Right lung (tissue), 5 donors: ENCODE data around the gene ARHGAP28. TPM values are rescaled to one million over a fixed set of nuclear protein-coding genes. Genes with fewer than 3 reads are reported as not detected.
"Not testable (repeated sequence)": the region's sequence is repeated elsewhere in the genome, so short reads cannot be mapped to it uniquely, and the experiment has no call there.

ENCODE experiments used
- DNase-seq, 2 donors: peaks; one replicate each; pipeline ENCODE4 v3.0.0-alpha.2; 2013
- polyA plus RNA-seq, 5 donors: library from polyadenylated mRNA; unstranded; fragments of 120-200 nt; gene quantifications; one replicate each; pipeline versions ENCODE4 v1.2.1 to v1.2.3, GENCODE V29; 2013; ENCODE audit warnings: inconsistent platforms in 1 of 5, low replicate concordance in 1 of 5; ENCODE audit not compliant: insufficient read length in 5 of 5, insufficient read depth in 1 of 5

The ARHGAP28 gene
- polyA plus RNA-seq, 5 donors, result 144 to 304 (median 225) TPM

DNA sequence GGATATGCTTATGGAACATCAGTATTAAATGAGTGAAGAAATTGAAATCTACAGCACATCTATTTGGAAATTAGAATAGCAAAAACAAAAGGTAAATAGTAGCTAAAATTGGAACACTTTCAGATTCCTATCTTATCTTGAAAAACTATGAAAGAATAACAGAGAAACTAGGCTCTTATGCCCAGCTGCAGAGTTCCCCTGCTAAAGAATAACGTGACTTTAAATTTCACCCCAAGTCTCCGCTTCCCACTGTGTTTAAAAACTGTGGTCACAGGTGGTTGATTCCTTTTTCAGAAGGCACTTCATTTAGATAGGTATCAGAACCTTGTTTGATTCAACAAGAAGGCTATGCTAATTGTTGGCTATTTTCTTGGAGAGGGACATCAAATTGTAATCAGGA lies 30.1 kb downstream of the ARHGAP28 start:
- no peak for DNase-seq

GRCh38 chr18:6763524-6763923 lies 34.0 kb downstream of the ARHGAP28 start:
- DNase-seq, result no peak

DNA sequence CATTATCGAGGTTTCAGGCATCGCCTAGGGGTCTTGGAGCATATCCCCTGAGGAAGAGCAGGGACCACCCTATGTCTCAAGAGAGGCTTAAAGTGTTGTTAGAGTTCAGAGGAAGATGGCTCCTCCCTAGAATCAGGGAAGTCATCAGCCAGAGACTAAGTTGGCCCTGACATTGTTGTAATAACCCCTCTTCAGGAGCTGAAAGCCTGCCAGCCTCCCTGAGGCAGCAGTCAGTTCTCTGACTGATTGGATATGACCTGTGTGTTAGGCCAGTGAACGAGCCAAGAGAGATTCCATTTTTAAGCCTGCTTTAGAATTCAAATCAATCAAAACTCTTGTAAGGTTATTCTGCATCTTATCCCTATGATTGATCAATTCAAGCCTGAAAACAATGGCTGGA lies 34.9 kb downstream of the ARHGAP28 start:
- DNase-seq, result no peak

- no peak for DNase-seq
Observed at GRCh38 chr18:6773777-6774176, 44.3 kb downstream of the ARHGAP28 start.

DNA sequence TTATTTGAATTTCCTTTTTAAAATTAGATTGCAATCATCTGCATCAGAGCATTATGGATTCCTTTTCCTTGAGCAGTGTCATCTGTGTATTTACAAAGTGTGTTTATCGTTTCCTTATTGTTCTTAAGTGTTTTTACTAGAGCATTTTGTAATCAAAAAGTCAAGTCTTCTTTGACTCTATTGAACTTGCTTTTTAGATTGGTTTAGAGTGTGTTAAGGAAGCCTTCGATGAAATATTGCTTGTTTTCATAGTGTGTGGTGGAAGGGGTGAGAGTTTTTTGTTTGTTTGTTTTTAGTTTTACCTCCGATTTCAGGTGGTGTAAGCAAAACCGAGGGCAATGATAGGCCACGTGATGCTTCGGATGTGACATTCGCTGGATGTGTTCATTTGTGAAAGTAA lies 45.7 kb downstream of the ARHGAP28 start:
- DNase-seq, result no peak

DNA sequence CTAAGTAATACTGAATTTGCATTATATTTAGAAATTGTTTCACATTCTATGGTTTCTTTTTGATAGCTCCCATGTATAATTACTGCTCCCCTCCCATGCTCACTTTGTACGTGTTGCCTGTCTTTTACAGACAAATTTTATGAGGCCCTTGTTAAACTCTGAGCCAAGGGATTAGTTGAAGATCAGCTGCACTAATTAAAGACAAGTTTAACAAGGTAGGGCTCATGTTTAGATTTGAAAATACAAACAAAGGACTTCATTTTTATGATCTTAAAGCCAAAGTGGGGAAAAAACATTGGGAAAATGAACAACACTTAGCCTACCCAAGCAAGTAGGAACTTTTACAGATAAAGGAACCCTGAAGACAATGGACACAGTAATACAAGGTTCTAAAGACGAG lies 46.2 kb downstream of the ARHGAP28 start:
- no peak for DNase-seq

DNA sequence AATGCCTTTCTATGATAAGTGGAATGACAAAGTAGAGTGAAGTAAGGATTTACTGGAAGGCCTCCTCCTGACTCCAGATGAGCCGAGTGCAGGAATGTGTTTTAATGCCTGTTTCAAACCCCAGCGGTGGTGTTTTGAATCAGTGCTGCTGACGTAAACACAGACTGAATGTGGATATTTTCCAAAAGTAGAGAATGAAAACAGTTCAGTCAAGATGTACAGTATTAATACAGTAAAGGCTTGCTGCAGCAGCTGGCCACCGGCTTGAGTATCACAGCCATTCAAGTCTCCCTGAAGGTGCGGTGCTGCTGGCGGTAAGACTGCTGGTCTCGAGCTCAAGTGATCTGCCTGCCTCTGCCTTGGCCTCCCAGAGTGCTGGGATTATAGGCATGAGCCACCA lies 46.7 kb downstream of the ARHGAP28 start:
- peak in 1 of 2 donors; percentile 42 for DNase-seq

- DNase-seq, result no peak
Observed at GRCh38 chr18:6777509-6777908, 48.0 kb downstream of the ARHGAP28 start.

DNA sequence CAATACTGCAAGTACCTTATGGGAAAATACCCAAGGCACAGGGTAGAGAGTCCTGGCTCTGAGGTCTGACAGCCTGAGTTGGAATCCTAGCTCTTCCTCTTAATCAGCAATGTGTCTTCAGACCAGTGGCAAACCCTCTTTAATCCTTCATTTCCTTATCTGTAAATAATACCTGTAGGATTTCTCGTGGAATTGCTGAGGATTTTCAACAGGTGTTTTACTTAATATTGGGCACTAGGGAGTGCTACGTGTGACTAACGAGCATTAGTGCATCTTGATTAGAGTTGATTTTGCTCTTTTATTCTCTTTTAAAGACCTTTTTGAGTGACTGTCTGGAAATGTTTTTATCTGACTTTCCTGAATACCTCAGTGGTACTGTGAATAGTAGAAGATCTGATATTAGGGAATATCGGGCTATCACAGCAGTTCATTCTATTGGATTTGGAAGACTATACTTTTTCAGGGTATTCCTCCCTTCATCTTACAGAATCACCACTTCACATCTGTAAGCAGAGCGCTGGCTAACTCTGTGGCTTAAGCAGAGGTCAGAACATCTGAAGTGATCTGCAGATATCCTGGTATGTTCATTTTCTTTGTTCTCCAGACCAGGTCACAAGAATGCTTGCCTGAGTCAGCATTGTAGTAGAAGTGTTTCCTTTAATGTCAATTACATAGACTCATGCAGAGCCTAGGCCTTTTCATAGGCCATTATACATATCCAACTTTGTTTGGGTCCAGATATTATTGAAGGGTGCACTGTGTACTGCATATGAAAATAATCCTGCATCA lies 49.1 kb downstream of the ARHGAP28 start:
- DNase-seq, result no peak

DNA sequence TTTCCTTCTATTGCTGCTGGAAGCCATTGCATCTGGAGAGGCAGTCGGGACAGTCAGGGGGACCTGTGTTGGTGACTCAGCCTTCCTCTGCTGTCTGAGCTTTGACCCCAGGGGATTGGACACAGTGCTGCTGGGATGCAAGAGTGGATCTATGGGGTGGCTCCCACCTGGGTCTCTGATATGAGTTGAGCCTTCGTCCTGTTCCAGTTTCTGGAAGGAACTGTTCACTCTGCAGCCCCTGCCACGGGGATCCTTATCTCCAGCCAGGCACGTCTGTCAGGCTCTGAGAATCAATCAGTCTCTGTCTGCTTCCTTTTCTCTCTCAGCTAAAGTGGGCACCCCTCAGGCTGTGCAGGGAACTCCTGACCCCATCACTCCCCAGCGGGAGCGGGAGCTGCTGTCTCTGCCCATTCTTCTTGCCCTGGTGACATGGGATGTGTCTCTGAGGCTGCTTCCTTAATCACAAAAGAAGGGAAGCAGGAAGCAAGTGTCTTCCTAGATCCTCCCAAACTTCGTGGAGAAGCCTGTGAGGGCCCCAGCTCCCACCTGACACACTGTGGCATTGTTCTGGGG lies 51.7 kb downstream of the ARHGAP28 start:
- no peak for DNase-seq

DNA sequence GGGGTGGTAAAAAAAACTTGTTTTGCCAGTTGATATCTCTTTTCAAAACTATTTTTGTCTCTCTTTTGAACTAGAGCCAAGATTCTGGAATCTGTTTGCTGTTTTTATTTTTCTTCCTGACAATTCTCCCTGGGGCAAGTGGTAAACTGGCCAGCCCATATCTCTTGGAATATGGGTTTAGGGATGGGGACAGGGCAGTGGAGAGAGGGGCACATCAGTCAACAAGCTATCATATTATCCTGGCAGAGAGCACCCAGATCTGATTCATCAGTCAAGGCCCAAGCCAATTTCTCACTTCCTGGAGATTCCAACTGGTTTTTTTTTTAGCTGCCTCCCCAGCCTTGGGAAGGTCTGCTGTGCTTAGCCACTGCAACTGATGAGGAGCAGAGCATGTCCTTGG lies 52.3 kb downstream of the ARHGAP28 start:
- no peak for DNase-seq

GRCh38 chr18:6782861-6783260 lies 53.3 kb downstream of the ARHGAP28 start:
- DNase-seq, result no peak

DNA sequence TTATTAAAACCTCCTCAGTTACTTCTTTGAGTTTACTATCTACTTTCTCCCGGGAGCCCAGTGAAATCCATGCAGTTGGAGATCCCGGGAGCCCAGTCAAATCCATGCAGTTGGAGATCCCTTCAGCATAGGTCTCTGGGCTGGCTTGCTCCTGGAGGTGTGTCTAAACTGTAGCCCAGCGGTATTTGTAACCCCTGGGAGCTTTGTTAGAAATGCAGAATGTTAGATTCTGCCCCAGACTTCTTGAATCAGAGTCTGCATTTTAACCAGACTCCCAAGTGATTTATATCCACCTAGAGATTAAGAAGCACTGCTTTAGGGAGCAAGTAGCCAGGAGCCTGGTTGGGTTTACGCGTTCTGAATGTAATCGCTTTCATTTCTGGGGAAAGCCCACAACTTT lies 54.5 kb downstream of the ARHGAP28 start:
- DNase-seq, result no peak

DNA sequence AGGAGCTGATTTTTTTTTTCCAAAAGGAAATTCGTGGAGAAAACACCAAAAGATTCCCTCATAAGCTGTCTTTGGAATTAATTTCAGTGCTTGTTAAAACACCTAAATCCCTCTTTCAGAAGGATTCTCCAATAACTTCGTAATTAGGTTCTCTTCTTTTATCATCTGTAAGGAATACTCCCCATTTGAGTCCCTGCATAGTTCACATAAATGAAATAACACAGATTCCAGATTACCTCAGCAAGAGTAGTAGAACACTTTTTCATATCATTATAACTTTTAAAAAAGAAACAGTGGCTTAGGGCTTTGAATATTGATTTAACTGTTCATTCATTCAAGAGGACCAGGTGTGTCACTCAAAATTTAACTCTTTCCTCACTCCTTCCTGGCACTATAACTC lies 55.5 kb downstream of the ARHGAP28 start:
- DNase-seq, result no peak

DNA sequence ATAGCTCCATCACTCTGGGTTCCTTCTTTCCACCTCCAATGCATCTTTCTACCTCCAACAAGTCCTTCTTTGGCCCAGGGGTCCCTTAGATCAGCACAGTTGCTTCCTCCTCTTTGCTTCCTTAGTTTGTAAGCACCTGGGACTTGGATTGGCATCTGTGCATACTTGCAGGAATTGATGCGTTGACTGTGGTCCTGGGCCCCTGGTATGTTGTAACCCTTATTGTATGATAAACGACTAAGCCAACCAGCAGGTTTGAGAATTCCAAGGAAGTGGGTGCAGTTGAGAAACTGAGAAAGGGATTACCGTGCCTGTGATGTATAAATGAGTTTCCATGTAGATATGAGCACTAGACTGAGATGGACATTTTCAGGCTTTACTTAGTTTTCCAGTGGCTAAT lies 55.9 kb downstream of the ARHGAP28 start:
- DNase-seq, result no peak

DNA sequence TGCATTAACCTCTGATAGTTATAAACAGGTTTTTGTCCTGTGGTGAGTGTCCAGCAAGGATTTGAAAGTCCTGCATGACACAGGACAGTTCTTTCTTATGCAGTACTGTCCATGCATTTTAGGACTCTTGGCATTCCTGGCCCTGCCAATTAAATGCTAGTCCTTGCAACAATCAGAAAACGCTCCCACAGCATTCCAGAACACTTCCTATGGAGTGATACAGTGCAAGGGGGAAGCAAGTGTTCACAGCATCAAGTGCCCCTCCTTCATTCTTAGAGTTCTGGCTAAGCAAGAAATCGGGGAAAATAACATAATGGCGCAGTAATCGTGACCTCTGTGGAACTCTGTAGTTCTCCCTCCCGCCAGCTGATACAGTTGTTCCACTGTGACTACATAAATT lies 62.9 kb downstream of the ARHGAP28 start:
- no peak for DNase-seq

DNA sequence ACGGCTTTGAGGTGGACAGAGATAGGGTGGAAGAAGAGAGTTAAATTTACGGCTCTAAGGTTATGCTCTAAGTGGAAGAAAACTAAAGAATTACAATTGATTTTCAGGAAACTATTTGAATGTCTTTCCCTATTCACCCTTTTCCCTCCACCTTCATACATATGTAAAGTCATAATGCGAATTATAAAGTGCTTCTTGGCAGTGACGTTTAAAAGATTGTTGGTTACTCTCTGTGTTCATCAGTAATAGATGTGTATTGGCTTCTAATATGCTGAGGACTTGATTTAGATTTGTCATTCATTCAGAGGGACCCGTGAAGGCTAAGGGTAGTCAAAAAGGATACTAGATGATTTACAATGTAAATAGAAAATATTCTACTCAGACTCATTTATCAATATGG lies 63.9 kb downstream of the ARHGAP28 start:
- no peak for DNase-seq

- no peak for DNase-seq
Observed at GRCh38 chr18:6793986-6794385, 64.5 kb downstream of the ARHGAP28 start.

GRCh38 chr18:6795307-6795706 lies 65.8 kb downstream of the ARHGAP28 start:
- peak; percentile 66 to 70 for DNase-seq

GRCh38 chr18:6796511-6796910 lies 67.0 kb downstream of the ARHGAP28 start:
- no peak for DNase-seq

- peak in 1 of 2 donors; percentile 31 for DNase-seq
Observed at GRCh38 chr18:6797171-6797570, 67.7 kb downstream of the ARHGAP28 start.

DNA sequence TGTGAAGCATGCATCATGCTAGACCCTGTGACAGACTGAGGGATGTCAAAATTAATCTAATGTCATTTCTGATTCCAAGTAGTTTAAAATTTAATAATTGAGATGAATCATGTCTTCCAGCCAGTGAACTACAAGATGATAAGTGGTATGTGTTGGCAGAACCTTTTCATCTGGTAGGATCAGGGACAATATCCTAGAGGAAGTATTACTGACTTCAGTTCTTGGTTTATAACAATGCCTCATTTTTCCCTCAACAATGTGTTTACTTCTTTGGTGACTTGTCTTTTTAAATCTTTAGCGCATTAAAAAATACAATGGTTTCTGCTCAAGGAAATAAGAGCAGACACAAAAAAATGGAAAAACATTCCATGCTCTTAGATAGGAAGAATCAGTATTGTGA lies 69.4 kb downstream of the ARHGAP28 start:
- no peak for DNase-seq

DNA sequence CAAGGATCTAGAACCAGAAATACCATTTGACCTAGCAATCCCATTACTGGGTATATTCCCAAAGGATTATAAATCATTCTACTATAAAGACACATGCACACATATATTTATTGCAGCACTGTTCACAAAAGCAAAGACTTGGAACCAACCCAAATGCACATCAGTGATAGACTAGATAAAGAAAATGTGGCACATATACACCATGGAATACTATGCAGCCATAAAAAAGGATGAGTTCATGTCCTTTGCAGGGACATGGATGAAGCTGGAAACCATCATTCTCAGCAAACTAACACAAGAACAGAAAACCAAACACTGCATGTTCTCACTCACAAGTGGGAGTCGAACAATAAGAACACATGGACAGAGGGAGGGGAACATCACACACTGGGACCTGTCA lies 70.8 kb downstream of the ARHGAP28 start:
- not testable (repeated sequence) for DNase-seq
